SK-N-SH (cell line): Measurements from ENCODE around the gene ACTG2. TPM values are rescaled to one million over a fixed set of nuclear protein-coding genes. Genes with fewer than 3 reads are reported as not detected.

Experiments used
- CTCF ChIA-PET: fragments of 300-600, 350-600 bp; formaldehyde crosslinking; extraction: SDS; loops from one replicate; lab custom pipeline; 2021; lab: Yijun Ruan, JAX
- POLR2A ChIA-PET: fragments of 350-600 bp; sonication (Branson Sonifier 250); formaldehyde crosslinking; extraction: SDS; loops from one replicate; lab custom pipeline; 2020; ENCODE audit warnings: antibody characterized with exemption, inconsistent platforms; lab: Yijun Ruan, JAX
- DNase-seq: peaks from one replicate; pipeline ENCODE4 v3.0.0; 2012
- H2AFZ ChIP-seq: fragments of 200-600 bp; sonication (generic); 2 replicates; pipeline ENCODE4 v1.8.1; 2016; ENCODE audit warnings: antibody characterized with exemption, mild to moderate bottlenecking, low read depth
- H3F3A ChIP-seq: fragments of 200-600 bp; sonication (generic); replicated peaks from 2 replicates; pipeline ENCODE3; 2016; ENCODE audit warnings: antibody characterized with exemption, mild to moderate bottlenecking; ENCODE audit not compliant: insufficient read depth
- H3K27ac ChIP-seq, 2 experiments: fragments of 200-500 bp in 1 of 2; fragments of 200-600 bp in 1 of 2; sonication (Bioruptor generic) in 1 of 2; sonication (generic), shearing (Covaris generic) in 1 of 2; 2 replicates each; pipeline versions ENCODE4 v1.5.1 to v1.6.1; 2014 to 2016; ENCODE audit warnings: low read depth in 2 of 2, inconsistent platforms in 1 of 2, low read length in 1 of 2, mild to moderate bottlenecking in 1 of 2, mixed read lengths in 1 of 2
- H3K27me3 ChIP-seq: fragments of 200-600 bp; sonication (generic), shearing (Covaris generic); 2 replicates; pipeline ENCODE4 v1.6.1; 2016; ENCODE audit warnings: mixed run types; ENCODE audit not compliant: insufficient read depth
- H3K36me3 ChIP-seq, 2 experiments: fragments of 200-500 bp in 1 of 2; fragments of 200-600 bp in 1 of 2; sonication (Bioruptor generic) in 1 of 2; sonication (generic) in 1 of 2; replicated peaks in 1 of 2; 2 replicates each; pipeline versions ENCODE3 to v1.5.1; 2014 to 2016; ENCODE audit warnings: low read length in 1 of 2, mild to moderate bottlenecking in 1 of 2; ENCODE audit not compliant: insufficient read depth in 2 of 2, control insufficient read depth in 1 of 2
- H3K4me1 ChIP-seq, 2 experiments: fragments of 200-500 bp in 1 of 2; fragments of 200-600 bp in 1 of 2; sonication (Bioruptor generic) in 1 of 2; sonication (generic), shearing (Covaris generic) in 1 of 2; 2 replicates each; pipeline versions ENCODE4 v1.5.1 to v1.6.1; 2014 to 2016; ENCODE audit warnings: low read depth in 1 of 2, low read length in 1 of 2, mixed run types in 1 of 2; ENCODE audit not compliant: insufficient read depth in 2 of 2, control insufficient read depth in 1 of 2
- H3K4me2 ChIP-seq: fragments of 200-600 bp; sonication (generic), shearing (Covaris generic); 2 replicates; pipeline ENCODE4 v1.6.1; 2017; ENCODE audit warnings: mixed run types
- H3K4me3 ChIP-seq, 2 experiments: fragments of 200-500 bp in 1 of 2; fragments of 200-600 bp in 1 of 2; sonication (Bioruptor generic) in 1 of 2; sonication (generic), shearing (Covaris generic) in 1 of 2; 2 replicates each; pipeline versions ENCODE4 v1.5.1 to v1.8.1; 2014 to 2016; ENCODE audit warnings: low read depth in 2 of 2, inconsistent platforms in 1 of 2, low read length in 1 of 2, mild to moderate bottlenecking in 1 of 2, mixed read lengths in 1 of 2, moderate library complexity in 1 of 2
- H3K79me2 ChIP-seq: fragments of 200-600 bp; sonication (generic); 2 replicates; pipeline ENCODE4 v1.8.1; 2017; ENCODE audit warnings: mild to moderate bottlenecking; ENCODE audit not compliant: insufficient read depth
- H3K9ac ChIP-seq: fragments of 200-600 bp; sonication (generic); 2 replicates; pipeline ENCODE4 v1.6.1; 2017; ENCODE audit warnings: mixed run types
- H3K9me2 ChIP-seq: fragments of 200-600 bp; sonication (generic); 2 replicates; pipeline ENCODE4 v1.6.1; 2017; ENCODE audit warnings: mixed run types
- H3K9me3 ChIP-seq: fragments of 200-600 bp; sonication (generic); 2 replicates; pipeline ENCODE4 v1.6.1; 2017; ENCODE audit warnings: mixed run types, mild to moderate bottlenecking, moderate library complexity
- H4K20me1 ChIP-seq: fragments of 200-600 bp; sonication (generic); 2 replicates; pipeline ENCODE4 v1.6.1; 2017; ENCODE audit warnings: mild to moderate bottlenecking, mixed run types; ENCODE audit not compliant: insufficient read depth
- CHD2 ChIP-seq: fragments of 150-350 bp; IDR thresholded peaks from 2 replicates; pipeline ENCODE4 v1.6.1; 2018; ENCODE audit warnings: low read length; ENCODE audit not compliant: partially characterized antibody
- FOSL2 ChIP-seq: IDR thresholded peaks from 2 replicates; pipeline ENCODE4 v1.4.0; 2012; ENCODE audit warnings: low read depth, mild to moderate bottlenecking, moderate library complexity, borderline replicate concordance
- NFIC ChIP-seq: IDR thresholded peaks from 2 replicates; pipeline ENCODE4 v1.4.0; 2012; ENCODE audit warnings: borderline replicate concordance
- NRF1 ChIP-seq: IDR thresholded peaks from 2 replicates; pipeline ENCODE4 v1.6.1; 2012; ENCODE audit warnings: low read depth, mild to moderate bottlenecking, low read length
- PBX3 ChIP-seq: IDR thresholded peaks from 2 replicates; pipeline ENCODE4; 2012
- RCOR1 ChIP-seq: fragments of 150-350 bp; IDR thresholded peaks from 2 replicates; pipeline ENCODE4 v1.6.1; 2017; ENCODE audit warnings: antibody characterized with exemption, low read length
- RFX5 ChIP-seq: IDR thresholded peaks from 2 replicates; pipeline ENCODE4 v1.6.1; 2012; ENCODE audit warnings: mild to moderate bottlenecking, improper control_type of control experiment, low read length
- RXRA ChIP-seq: IDR thresholded peaks from 2 replicates; pipeline ENCODE4 v1.4.0; 2012; ENCODE audit warnings: low read depth, mild to moderate bottlenecking, borderline replicate concordance
- SIN3A ChIP-seq: IDR thresholded peaks from 2 replicates; pipeline ENCODE4 v1.6.1; 2012; ENCODE audit warnings: low read depth, mild to moderate bottlenecking, low read length, moderate library complexity, borderline replicate concordance
- YY1 ChIP-seq: IDR thresholded peaks from 2 replicates; pipeline ENCODE4 v1.4.0; 2012; ENCODE audit warnings: low read depth, mild to moderate bottlenecking
- ZBTB33 ChIP-seq: IDR thresholded peaks from 2 replicates; pipeline ENCODE4 v1.4.0; 2012; ENCODE audit warnings: low read depth, borderline replicate concordance
- WGBS: methylation state at CpG from one replicate; pipeline ENCODE4 v1.1.6; 2017; ENCODE audit warnings: low lambda C conversion rate; 5-methylcytosine and 5-hydroxymethylcytosine counted together
- polyA plus RNA-seq, 3 experiments: library from polyadenylated mRNA; depleted of rRNA; stranded (reverse); fragments of >200 nt; gene quantifications; 2 replicates each; pipeline ENCODE4 v1.2.3, GENCODE V29; 2012
- TF ChIP-seq, protein P1 (sequence below): IDR thresholded peaks from 2 replicates; pipeline ENCODE4 v1.6.1; 2012; ENCODE audit warnings: mild to moderate bottlenecking, low read depth, low read length, moderate library complexity

ACTG2 gene
- polyA plus RNA-seq, 1 of the 3 experiments (the other 2 are of a cell fraction), result 0.25 TPM

DNA sequence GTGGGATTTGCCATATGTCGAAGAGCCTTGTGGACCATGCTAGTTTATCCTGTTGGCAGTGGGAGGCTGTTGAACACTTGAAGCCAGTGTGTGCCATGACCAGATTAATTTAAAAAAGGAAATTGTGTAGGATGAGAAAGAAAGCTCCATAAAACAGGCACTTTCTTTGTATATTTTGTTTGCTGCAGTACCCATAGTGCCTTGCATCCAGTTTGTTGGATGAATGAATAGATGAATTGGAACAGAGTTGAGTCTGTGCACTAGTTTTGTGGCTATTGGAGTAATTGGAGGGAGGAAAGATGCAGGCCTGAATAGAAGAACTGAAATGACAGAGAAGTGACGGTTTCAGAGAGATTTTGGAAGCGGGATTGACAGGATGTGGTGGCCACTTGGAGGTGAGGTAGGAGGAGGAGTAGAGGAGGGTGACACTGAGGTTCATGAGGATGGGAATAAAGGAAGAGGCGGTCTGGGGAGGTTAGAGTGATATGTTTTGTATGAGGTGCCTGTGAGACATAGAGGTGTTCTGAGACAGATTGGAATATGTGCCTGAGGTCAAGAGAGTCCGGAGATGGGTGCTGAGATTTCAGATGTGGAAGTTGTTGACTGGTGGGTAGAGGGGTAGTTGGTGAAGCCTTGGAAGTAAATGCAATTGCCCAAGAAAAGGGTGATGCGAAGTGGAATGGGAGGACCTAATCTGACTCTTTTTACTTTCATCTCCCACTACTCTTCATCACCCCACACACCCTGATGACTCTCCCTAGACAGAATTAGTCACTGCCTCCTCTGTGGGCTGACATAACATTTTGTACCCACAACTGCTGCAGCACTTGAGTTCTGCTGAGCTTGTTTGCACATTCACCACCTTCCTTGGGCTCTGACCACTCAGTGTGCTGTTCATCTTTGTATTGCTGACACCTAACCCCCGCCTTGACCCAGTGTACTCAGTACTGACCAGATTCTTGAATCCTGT lies 39.0 kb downstream of the ACTG2 start:
- peaks cover 23 to 24% of the 10 kb centered on the region in 2 experiments; a peak in 3 of 4 replicates for H3K4me1 ChIP-seq
- peaks cover 23 to 34% of the 10 kb centered on the region in 2 experiments for H3K36me3 ChIP-seq
- H2AFZ ChIP-seq, result no peak overlapping the region
- peak overlapping the region; percentile 18; the same call in 1 of the 2 replicates for H3K4me2 ChIP-seq
- TF ChIP-seq YY1 (no peak), FOSL2 (peak; percentile 15; the same call in 1 of the 2 replicates)
- DNase-seq, result no peak
- H3K9me3 ChIP-seq, result no peaks in the 10 kb centered on the region
- no peak overlapping the region for H3K4me3 ChIP-seq
- peaks cover 84% of the 10 kb centered on the region for H4K20me1 ChIP-seq
- WGBS, result 90% methylated on average over 7 of the region's 7 CpGs
- ChIA-PET CTCF (interaction anchor here (0.6 kb wide), 1 partner anchor 409 kb away, joined by 3 read pairs; no protein-coding TSS in a partner anchor), POLR2A (no interaction called here)
- H3K79me2 ChIP-seq, result peaks cover 97% of the 10 kb centered on the region
- H3K9me2 ChIP-seq, result no peaks in the 10 kb centered on the region
- no peak overlapping the region for H3K27ac ChIP-seq
- no peak overlapping the region for H3K9ac ChIP-seq
- no peaks in the 10 kb centered on the region for H3K27me3 ChIP-seq
- H3F3A ChIP-seq, result peaks cover 15% of the 10 kb centered on the region

GRCh38 chr2:73933194-73933593 lies 40.4 kb downstream of the ACTG2 start:
- Histone ChIP-seq H3K9me2 (no peaks in the 10 kb centered on the region), H3K27me3 (no peaks in the 10 kb centered on the region), H3K36me3 (peaks cover 17 to 39% of the 10 kb centered on the region in 2 experiments), H3K79me2 (peaks cover 97% of the 10 kb centered on the region), H3F3A (peaks cover 29% of the 10 kb centered on the region), H2AFZ (no peak overlapping the region), H3K4me2 (no peak overlapping the region), H3K9me3 (no peaks in the 10 kb centered on the region), H3K4me3 (no peak overlapping the region), H3K27ac (no peak overlapping the region), H3K4me1 (peaks cover 22 to 34% of the 10 kb centered on the region in 2 experiments), H4K20me1 (peaks cover 98% of the 10 kb centered on the region), H3K9ac (no peak overlapping the region)
- ChIA-PET POLR2A (no interaction called here), CTCF (interaction anchor here (0.8 to 1.5 kb wide), 2 partner anchors 54 to 187 kb away, joined by 3 to 4 read pairs; no protein-coding TSS in a partner anchor)
- DNase-seq, result no peak
- TF ChIP-seq FOSL2 (peak; percentile 2; the same call in 1 of the 2 replicates), NFIC (no peak)
- WGBS, result 97% methylated on average over 3 of the region's 3 CpGs

DNA sequence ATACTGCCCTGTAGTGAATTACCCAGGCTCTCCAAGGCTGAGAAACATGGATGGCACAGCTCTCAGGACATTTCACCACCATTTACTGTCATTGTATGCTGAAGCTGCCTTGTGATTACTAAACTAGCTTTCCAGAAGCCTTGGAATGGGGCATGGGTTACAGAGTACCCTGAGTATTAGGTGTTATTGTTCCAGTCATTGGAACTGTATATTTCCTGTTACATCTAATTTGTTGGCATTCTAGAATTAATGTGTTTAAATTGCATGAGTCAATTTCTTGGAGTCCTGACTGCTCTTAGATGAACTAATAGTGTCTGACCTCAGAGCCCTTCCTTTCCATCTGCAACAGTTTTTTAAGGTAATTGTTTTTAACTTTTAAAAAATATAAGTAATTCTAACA lies 42.8 kb downstream of the ACTG2 start:
- peaks cover 27 to 40% of the 10 kb centered on the region in 2 experiments for H3K4me1 ChIP-seq
- no peak for DNase-seq
- TF ChIP-seq PBX3 (no peak), CHD2 (no peak), SIN3A (no peak), NRF1 (no peak), RCOR1 (no peak), RFX5 (no peak), ZBTB33 (no peak), RXRA (no peak)
- TF ChIP-seq, protein P1, sequence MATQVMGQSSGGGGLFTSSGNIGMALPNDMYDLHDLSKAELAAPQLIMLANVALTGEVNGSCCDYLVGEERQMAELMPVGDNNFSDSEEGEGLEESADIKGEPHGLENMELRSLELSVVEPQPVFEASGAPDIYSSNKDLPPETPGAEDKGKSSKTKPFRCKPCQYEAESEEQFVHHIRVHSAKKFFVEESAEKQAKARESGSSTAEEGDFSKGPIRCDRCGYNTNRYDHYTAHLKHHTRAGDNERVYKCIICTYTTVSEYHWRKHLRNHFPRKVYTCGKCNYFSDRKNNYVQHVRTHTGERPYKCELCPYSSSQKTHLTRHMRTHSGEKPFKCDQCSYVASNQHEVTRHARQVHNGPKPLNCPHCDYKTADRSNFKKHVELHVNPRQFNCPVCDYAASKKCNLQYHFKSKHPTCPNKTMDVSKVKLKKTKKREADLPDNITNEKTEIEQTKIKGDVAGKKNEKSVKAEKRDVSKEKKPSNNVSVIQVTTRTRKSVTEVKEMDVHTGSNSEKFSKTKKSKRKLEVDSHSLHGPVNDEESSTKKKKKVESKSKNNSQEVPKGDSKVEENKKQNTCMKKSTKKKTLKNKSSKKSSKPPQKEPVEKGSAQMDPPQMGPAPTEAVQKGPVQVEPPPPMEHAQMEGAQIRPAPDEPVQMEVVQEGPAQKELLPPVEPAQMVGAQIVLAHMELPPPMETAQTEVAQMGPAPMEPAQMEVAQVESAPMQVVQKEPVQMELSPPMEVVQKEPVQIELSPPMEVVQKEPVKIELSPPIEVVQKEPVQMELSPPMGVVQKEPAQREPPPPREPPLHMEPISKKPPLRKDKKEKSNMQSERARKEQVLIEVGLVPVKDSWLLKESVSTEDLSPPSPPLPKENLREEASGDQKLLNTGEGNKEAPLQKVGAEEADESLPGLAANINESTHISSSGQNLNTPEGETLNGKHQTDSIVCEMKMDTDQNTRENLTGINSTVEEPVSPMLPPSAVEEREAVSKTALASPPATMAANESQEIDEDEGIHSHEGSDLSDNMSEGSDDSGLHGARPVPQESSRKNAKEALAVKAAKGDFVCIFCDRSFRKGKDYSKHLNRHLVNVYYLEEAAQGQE, result no peak

More for the DNA sequence above, 42.8 kb downstream of the ACTG2 start:
- Histone ChIP-seq H3K36me3 (peaks cover 27 to 39% of the 10 kb centered on the region in 2 experiments), H3K4me2 (no peak overlapping the region), H3K27ac (peak overlapping the region in 1 of 2 experiments; percentile 41; a peak in 1 of 4 replicates), H3K9me3 (no peaks in the 10 kb centered on the region), H3K9ac (no peak overlapping the region), H3F3A (peaks cover 47% of the 10 kb centered on the region), H2AFZ (no peak overlapping the region), H4K20me1 (peaks cover 100% of the 10 kb centered on the region), H3K27me3 (no peaks in the 10 kb centered on the region), H3K4me3 (no peak overlapping the region), H3K9me2 (no peaks in the 10 kb centered on the region), H3K79me2 (peaks cover 85% of the 10 kb centered on the region)
- POLR2A ChIA-PET, result no interaction called here
- CTCF ChIA-PET, result no interaction called here
